OCI-LY7 (cell line): ENCODE data around the gene MAPK11. TPM values are rescaled to one million over a fixed set of nuclear protein-coding genes. Genes with fewer than 3 reads are reported as not detected.

Experiments
- BruUV-seq: library from RNA; stranded (reverse); fragments of 400-500 nt; replicated peaks from 2 replicates; lab custom pipeline; 2021; lab: Mats Ljungman, UMichigan
- CTCF ChIA-PET: fragments of 300-600 bp; sonication (Branson Sonifier 250); formaldehyde crosslinking; loops from one replicate; lab custom pipeline; 2022; ENCODE audit warnings: antibody characterized with exemption; ENCODE audit not compliant: unreplicated experiment; lab: Charles Lee
- POLR2A ChIA-PET: fragments of 300-600 bp; sonication (Branson Sonifier 250); formaldehyde crosslinking; loops from one replicate; lab custom pipeline; 2022; ENCODE audit warnings: antibody characterized with exemption; lab: Charles Lee
- DNase-seq: peaks from one replicate; pipeline ENCODE4 v3.0.0-alpha.2; 2015; ENCODE audit warnings: low spot score
- H2AFZ ChIP-seq: fragments of 200-600 bp; sonication (generic), shearing (Covaris generic); 2 replicates; pipeline ENCODE4 v1.6.1; 2014; ENCODE audit warnings: mild to moderate bottlenecking, antibody characterized with exemption, low read length, moderate library complexity
- H3K27ac ChIP-seq: fragments of 200-600 bp; sonication (generic); 2 replicates; pipeline ENCODE4 v1.5.1; 2014; ENCODE audit warnings: mixed run types, low read depth, mild to moderate bottlenecking, moderate library complexity, low read length, inconsistent platforms; ENCODE audit not compliant: poor library complexity, severe bottlenecking
- H3K36me3 ChIP-seq: fragments of 200-600 bp; sonication (generic); 2 replicates; pipeline ENCODE4 v1.6.1; 2014; ENCODE audit warnings: mild to moderate bottlenecking, antibody characterized with exemption, low read length, moderate library complexity, mixed read lengths; ENCODE audit not compliant: insufficient read depth
- H3K4me1 ChIP-seq: fragments of 200-600 bp; sonication (generic); 2 replicates; pipeline ENCODE4 v1.5.1; 2014; ENCODE audit warnings: mild to moderate bottlenecking, low read length; ENCODE audit not compliant: insufficient read depth, poor library complexity, severe bottlenecking
- H3K4me2 ChIP-seq: fragments of 200-600 bp; sonication (generic); 2 replicates; pipeline ENCODE4 v1.6.1; 2014; ENCODE audit warnings: mild to moderate bottlenecking, low read length
- H3K4me3 ChIP-seq: fragments of 200-600 bp; sonication (generic); 2 replicates; pipeline ENCODE4 v1.5.1; 2014; ENCODE audit warnings: mild to moderate bottlenecking, low read depth, low read length; ENCODE audit not compliant: poor library complexity, severe bottlenecking
- H3K79me2 ChIP-seq: fragments of 200-600 bp; sonication (generic); 2 replicates; pipeline ENCODE4 v1.6.1; 2016; ENCODE audit warnings: low read depth, mild to moderate bottlenecking, low read length, moderate library complexity, mixed read lengths; ENCODE audit not compliant: insufficient read depth
- H3K9me2 ChIP-seq: fragments of 200-600 bp; sonication (generic); 2 replicates; pipeline ENCODE4 v1.6.1; 2016; ENCODE audit warnings: mild to moderate bottlenecking, low read length, mixed read lengths; ENCODE audit not compliant: insufficient read depth
- H3K9me3 ChIP-seq: fragments of 200-600 bp; sonication (generic); 2 replicates; pipeline ENCODE4 v1.6.1; 2014; ENCODE audit warnings: mild to moderate bottlenecking, mixed run types, low read length, mixed read lengths
- H4K20me1 ChIP-seq: fragments of 200-600 bp; sonication (generic); 2 replicates; pipeline ENCODE4 v1.6.1; 2014; ENCODE audit warnings: mild to moderate bottlenecking, antibody characterized with exemption, low read length, moderate library complexity, mixed read lengths; ENCODE audit not compliant: insufficient read depth
- EZH2phosphoT487 ChIP-seq: fragments of 200-600 bp; sonication (generic); IDR thresholded peaks from 2 replicates; pipeline ENCODE4 v1.6.1; 2018; ENCODE audit warnings: low read depth, borderline replicate concordance, mild to moderate bottlenecking, mixed run types, antibody characterized with exemption, low read length, moderate library complexity, mixed read lengths
- intact Hi-C: fragments of 100-400 bp; cut with micrococcal nuclease; formaldehyde crosslinking; loops from one replicate; pipeline ENCODE4 v1.10.0; 2022; ENCODE audit not compliant: unreplicated experiment
- total RNA-seq, 2 experiments: library from RNA; depleted of rRNA in 1 of 2; stranded (reverse); fragments of >200 nt in 1 of 2; shearing (Covaris generic) in 1 of 2; gene quantifications; 2 replicates each; pipeline ENCODE4 v1.2.3, GENCODE V29; 2014 to 2022
- TF ChIP-seq, protein P1 (sequence below): fragments of 200-600 bp; sonication (generic); conservative IDR thresholded peaks from 2 replicates; pipeline ENCODE4 v1.5.1; 2014; ENCODE audit warnings: mild to moderate bottlenecking, antibody characterized with exemption, low read length, moderate library complexity, mixed read lengths

MAPK11 gene
- total RNA-seq, 2 experiments from 2014 or later = 12.0 to 19.7 TPM

DNA sequence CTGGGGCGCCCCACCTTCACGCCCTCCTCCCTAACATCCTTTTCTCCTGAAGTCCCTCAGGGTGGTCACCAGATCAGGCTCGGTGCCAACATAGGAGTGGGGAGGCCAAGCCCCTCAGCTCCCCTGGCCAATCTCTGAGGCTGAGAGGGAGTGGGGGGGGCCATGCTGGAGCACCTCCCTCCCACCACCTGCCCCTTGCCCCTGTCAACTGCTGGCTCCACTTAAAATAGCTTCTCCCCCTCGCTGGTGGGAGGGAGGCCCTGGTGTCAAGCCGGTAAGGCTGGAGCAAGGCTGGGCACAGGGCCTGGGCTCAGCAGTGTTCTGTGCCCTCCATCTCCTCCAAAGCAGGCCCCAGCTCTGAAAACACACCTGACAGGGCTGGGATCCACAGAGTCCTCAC is 32.4 kb upstream of the MAPK11 start:
- DNase-seq = no peak
- Histone ChIP-seq H3K4me2 (peak overlapping the region; percentile 55; the same call in 1 of the 2 replicates), H2AFZ (no peak overlapping the region), H3K36me3 (no peaks in the 10 kb centered on the region), H3K4me1 (peaks cover 82% of the 10 kb centered on the region), H3K27ac (no peak overlapping the region), H3K9me3 (no peaks in the 10 kb centered on the region), H4K20me1 (no peaks in the 10 kb centered on the region), H3K9me2 (no peaks in the 10 kb centered on the region), H3K4me3 (no peak overlapping the region), H3K79me2 (no peaks in the 10 kb centered on the region)
- ChIA-PET CTCF (interaction anchor here (0.8 kb wide), 1 partner anchor 26 kb away, joined by 13 read pairs; no protein-coding TSS in a partner anchor), POLR2A (no interaction called here)
- intact Hi-C loops = no loop called here
- BruUV-seq = no TSS peak
- TF ChIP-seq, protein P1, sequence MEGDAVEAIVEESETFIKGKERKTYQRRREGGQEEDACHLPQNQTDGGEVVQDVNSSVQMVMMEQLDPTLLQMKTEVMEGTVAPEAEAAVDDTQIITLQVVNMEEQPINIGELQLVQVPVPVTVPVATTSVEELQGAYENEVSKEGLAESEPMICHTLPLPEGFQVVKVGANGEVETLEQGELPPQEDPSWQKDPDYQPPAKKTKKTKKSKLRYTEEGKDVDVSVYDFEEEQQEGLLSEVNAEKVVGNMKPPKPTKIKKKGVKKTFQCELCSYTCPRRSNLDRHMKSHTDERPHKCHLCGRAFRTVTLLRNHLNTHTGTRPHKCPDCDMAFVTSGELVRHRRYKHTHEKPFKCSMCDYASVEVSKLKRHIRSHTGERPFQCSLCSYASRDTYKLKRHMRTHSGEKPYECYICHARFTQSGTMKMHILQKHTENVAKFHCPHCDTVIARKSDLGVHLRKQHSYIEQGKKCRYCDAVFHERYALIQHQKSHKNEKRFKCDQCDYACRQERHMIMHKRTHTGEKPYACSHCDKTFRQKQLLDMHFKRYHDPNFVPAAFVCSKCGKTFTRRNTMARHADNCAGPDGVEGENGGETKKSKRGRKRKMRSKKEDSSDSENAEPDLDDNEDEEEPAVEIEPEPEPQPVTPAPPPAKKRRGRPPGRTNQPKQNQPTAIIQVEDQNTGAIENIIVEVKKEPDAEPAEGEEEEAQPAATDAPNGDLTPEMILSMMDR = no peak
- no peak for TF ChIP-seq EZH2phosphoT487

DNA sequence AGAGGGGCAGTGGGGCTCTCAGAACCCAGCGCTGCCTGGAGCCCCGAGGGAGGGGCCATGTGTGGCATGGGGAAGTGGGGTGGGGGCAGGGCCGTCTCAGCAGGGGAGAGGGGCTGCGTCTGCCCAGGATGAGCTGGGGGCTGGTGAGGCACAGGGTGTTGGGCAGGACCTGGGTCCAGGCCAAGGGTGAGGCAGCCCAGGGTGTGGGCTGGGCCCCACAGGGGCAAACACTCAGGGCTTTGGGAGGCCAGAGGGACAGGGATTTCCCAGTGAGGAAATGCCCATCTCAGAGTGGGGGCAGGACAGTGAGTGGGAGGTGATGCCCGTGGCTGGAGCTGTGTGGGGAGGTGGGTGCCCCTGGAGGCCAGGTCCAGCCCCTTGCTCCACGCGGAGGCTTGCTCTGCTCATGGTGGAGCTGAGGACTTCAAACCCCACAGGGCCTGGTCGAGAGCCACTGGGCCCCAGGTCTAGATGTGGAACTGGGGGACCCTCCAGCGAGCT is 31.9 kb upstream of the MAPK11 start:
- no peaks in the 10 kb centered on the region for H3K79me2 ChIP-seq
- H2AFZ ChIP-seq = no peak overlapping the region
- peak overlapping the region; percentile 55 for H3K4me2 ChIP-seq
- H3K9me3 ChIP-seq = no peaks in the 10 kb centered on the region
- POLR2A ChIA-PET = no interaction called here
- intact Hi-C loops = no loop called here
- no peak overlapping the region for H3K27ac ChIP-seq
- TF ChIP-seq, protein P1 = no peak
- TF ChIP-seq EZH2phosphoT487 = no peak
- no peak for DNase-seq
- H4K20me1 ChIP-seq = no peaks in the 10 kb centered on the region
- CTCF ChIA-PET = interaction anchor here (0.8 kb wide), 1 partner anchor 26 kb away, joined by 13 read pairs; no protein-coding TSS in a partner anchor
- H3K4me1 ChIP-seq = peaks cover 77% of the 10 kb centered on the region
- no peak overlapping the region for H3K4me3 ChIP-seq
- H3K36me3 ChIP-seq = no peaks in the 10 kb centered on the region
- BruUV-seq = no TSS peak
- H3K9me2 ChIP-seq = no peaks in the 10 kb centered on the region

DNA sequence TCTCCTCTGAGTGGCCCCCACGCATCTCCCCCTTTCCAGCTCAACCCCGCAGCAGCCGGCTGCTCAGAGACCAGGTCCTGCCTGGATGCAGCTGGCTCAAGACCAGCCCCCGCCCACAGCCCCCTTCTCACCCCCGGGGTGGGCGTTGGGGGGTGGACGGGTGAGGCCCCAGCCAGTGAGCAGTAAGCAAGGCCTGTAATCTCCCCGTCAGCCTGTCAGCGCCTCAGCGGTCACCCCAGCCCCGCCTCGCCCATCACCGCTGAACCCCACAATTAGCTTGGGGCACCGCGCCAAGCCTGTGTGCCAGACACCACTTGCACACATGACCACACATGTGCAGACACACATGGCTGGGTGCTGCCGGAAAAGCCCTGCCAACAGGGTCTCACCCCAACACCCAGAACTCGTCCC is 31.4 kb upstream of the MAPK11 start:
- H3K27ac ChIP-seq = no peak overlapping the region
- H3K4me2 ChIP-seq = peak overlapping the region; percentile 55
- no peaks in the 10 kb centered on the region for H3K79me2 ChIP-seq
- no peaks in the 10 kb centered on the region for H3K9me3 ChIP-seq
- TF ChIP-seq, protein P1 = no peak
- TF ChIP-seq EZH2phosphoT487 = no peak
- no TSS peak for BruUV-seq
- intact Hi-C loops = no loop called here
- ChIA-PET CTCF (no interaction called here), POLR2A (no interaction called here)
- H4K20me1 ChIP-seq = no peaks in the 10 kb centered on the region
- H3K36me3 ChIP-seq = no peaks in the 10 kb centered on the region
- no peak for DNase-seq
- H2AFZ ChIP-seq = no peak overlapping the region
- H3K9me2 ChIP-seq = no peaks in the 10 kb centered on the region
- H3K4me1 ChIP-seq = peaks cover 75% of the 10 kb centered on the region
- H3K4me3 ChIP-seq = no peak overlapping the region
